HUES48 (cell line): ENCODE data around the gene MYO1B.

Source experiments
- H3K27ac ChIP-seq: one replicate; pipeline ENCODE4 v1.7.0; 2013; ENCODE audit warnings: low read depth, low read length, inconsistent platforms
- H3K27me3 ChIP-seq: 2 replicates; pipeline ENCODE4 v1.6.1; 2013; ENCODE audit warnings: mild to moderate bottlenecking, low read length; ENCODE audit not compliant: control insufficient read depth, insufficient read depth
- H3K36me3 ChIP-seq: 2 replicates; pipeline ENCODE4 v1.6.1; 2013; ENCODE audit warnings: low read length; ENCODE audit not compliant: control insufficient read depth, insufficient read depth
- H3K4me1 ChIP-seq: 2 replicates; pipeline ENCODE4 v1.6.1; 2013; ENCODE audit warnings: mild to moderate bottlenecking, low read length; ENCODE audit not compliant: control insufficient read depth, insufficient read depth
- H3K4me3 ChIP-seq: 2 replicates; pipeline ENCODE4 v1.5.1; 2013; ENCODE audit warnings: mild to moderate bottlenecking, low read depth, low read length
- H3K9ac ChIP-seq: 2 replicates; pipeline ENCODE4 v1.6.1; 2013; ENCODE audit warnings: mild to moderate bottlenecking, low read depth, low read length, moderate library complexity
- H3K9me3 ChIP-seq: 2 replicates; pipeline ENCODE4 v1.6.1; 2013; ENCODE audit warnings: low read length; ENCODE audit not compliant: control insufficient read depth, insufficient read depth

Gene MYO1B

GRCh38 chr2:191245046-191245868, at the start of gene MYO1B:
Gene MYO1B (plus strand): TSS chr2:191245404. CDS start chr2:191276896, 31,492 bp downstream.
- H3K9me3 ChIP-seq, result no peaks in the 10 kb centered on the region
- H3K27me3 ChIP-seq, result peaks cover 12% of the 10 kb centered on the region
- H3K4me1 ChIP-seq, result peaks cover 34% of the 10 kb centered on the region
- H3K27ac ChIP-seq, result peak within 1 kb of the TSS; percentile 96
- H3K4me3 ChIP-seq, result peak within 1 kb of the TSS; percentile 94
- peak within 1 kb of the TSS; percentile 95 for H3K9ac ChIP-seq
- H3K36me3 ChIP-seq, result no peaks in the 10 kb centered on the region

DNA sequence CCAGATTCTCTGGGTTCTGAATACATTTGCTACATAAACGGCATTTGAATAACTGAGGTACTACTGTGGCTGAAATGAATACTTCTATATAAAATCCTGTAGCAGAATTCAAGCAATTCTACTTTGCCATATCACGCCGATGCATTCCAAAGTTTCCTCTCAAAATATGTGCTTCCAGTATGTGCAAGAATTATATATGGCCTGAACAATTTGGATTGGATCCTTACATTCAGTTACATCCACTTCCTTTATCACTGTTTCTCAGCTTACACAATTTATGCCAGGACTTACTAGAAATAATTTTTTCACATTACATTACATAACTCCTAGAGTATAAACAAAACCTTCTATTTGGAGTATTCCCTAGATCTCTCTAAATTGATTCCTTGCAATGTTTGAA, 48.1 kb upstream of the MYO1B start:
- Histone ChIP-seq H3K9ac (no peak overlapping the region), H3K9me3 (no peaks in the 10 kb centered on the region)

GRCh38 chr2:191198271-191198670, 46.9 kb upstream of the MYO1B start:
- H3K27ac ChIP-seq, result no peak overlapping the region
- H3K36me3 ChIP-seq, result no peaks in the 10 kb centered on the region
- H3K4me1 ChIP-seq, result no peaks in the 10 kb centered on the region
- H3K9me3 ChIP-seq, result no peaks in the 10 kb centered on the region
- H3K27me3 ChIP-seq, result no peaks in the 10 kb centered on the region
- no peak overlapping the region for H3K4me3 ChIP-seq
- no peak overlapping the region for H3K9ac ChIP-seq

More for the DNA sequence above, 48.1 kb upstream of the MYO1B start:
- Histone ChIP-seq H3K27ac (no peak overlapping the region), H3K4me1 (no peaks in the 10 kb centered on the region), H3K4me3 (no peak overlapping the region), H3K36me3 (no peaks in the 10 kb centered on the region), H3K27me3 (no peaks in the 10 kb centered on the region)

DNA sequence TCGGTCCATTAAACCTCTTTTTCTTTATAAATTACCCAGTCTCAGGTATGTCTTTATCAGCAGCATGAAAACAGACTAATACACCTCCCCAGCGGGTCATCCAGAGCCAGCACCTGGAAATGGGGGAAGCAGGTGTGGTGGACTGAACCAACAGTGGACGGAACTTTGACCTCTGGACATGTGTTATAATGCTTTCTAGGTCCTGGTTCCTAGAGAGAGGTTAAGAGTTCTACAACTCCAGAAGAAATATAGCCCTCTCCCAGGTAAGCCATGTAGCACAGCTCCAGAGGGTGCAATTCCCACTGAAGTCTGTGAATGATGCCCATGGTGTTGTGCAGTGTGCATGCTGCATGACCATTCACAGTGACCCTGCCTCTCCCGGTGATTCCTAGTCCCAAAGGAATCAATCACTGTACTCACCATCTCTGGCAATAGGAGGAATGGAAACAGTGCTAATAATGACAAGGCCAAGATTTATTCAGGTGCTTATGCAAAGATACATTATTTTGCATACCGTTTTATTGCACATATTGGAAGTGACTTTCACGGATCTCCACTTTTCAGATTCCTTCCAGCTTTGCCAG, 45.2 kb upstream of the MYO1B start:
- no peaks in the 10 kb centered on the region for H3K27me3 ChIP-seq
- no peaks in the 10 kb centered on the region for H3K4me1 ChIP-seq
- no peak overlapping the region for H3K9ac ChIP-seq
- no peak overlapping the region for H3K27ac ChIP-seq
- H3K9me3 ChIP-seq, result no peaks in the 10 kb centered on the region
- H3K36me3 ChIP-seq, result no peaks in the 10 kb centered on the region
- H3K4me3 ChIP-seq, result no peak overlapping the region

DNA sequence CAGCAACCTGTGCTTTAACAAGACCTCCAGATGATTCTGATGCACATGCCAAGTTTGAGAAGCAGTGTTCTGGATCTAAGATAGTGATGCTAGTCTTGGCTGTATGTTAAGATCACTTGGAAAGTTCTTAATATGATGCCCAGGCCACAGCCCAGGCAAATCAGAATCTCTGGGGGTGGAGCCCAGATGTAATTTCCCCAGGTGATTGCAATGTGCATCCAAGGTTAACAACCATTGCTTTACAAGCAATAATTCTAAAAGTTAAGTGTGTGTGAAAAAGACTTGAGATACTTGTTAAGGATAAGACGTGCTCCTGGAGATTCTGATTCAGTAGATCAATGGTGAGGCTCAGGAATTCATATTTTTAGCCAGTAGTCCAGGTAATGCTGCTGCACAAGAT, 44.3 kb upstream of the MYO1B start:
- H3K4me3 ChIP-seq, result no peak overlapping the region
- H3K9ac ChIP-seq, result no peak overlapping the region
- H3K36me3 ChIP-seq, result no peaks in the 10 kb centered on the region
- H3K27ac ChIP-seq, result no peak overlapping the region
- no peaks in the 10 kb centered on the region for H3K9me3 ChIP-seq
- no peaks in the 10 kb centered on the region for H3K27me3 ChIP-seq
- H3K4me1 ChIP-seq, result no peaks in the 10 kb centered on the region

DNA sequence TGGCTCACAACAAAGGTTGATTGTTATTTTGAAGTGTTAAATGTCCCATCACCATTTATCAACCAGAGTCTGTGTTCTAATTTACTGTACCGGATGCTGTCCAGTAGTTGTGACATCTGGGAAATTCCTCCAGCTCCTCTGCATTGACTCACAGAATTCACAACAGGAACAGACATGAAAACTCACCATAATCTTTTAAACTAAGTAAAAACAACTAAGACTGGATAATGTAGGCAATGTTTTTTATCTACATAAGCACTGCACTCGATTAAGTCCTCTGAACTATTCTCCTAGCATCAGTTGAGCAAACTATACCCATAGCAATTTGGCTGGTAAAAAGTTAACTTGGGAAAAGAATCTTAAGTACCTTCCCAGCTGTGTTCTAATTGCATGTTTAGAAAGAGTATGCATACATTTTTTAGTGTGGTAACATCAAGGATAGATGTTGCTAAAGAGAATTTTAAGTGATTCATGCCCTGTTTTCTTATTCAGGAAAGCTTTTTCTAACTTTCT, 42.9 kb upstream of the MYO1B start:
- no peak overlapping the region for H3K27ac ChIP-seq
- H3K27me3 ChIP-seq, result no peaks in the 10 kb centered on the region
- H3K9me3 ChIP-seq, result no peaks in the 10 kb centered on the region
- no peak overlapping the region for H3K4me3 ChIP-seq
- H3K4me1 ChIP-seq, result no peaks in the 10 kb centered on the region
- no peaks in the 10 kb centered on the region for H3K36me3 ChIP-seq
- no peak overlapping the region for H3K9ac ChIP-seq

GRCh38 chr2:191202881-191203397, 42.3 kb upstream of the MYO1B start:
- no peaks in the 10 kb centered on the region for H3K4me1 ChIP-seq
- H3K36me3 ChIP-seq, result no peaks in the 10 kb centered on the region
- H3K27ac ChIP-seq, result no peak overlapping the region
- no peak overlapping the region for H3K9ac ChIP-seq
- no peaks in the 10 kb centered on the region for H3K27me3 ChIP-seq
- H3K4me3 ChIP-seq, result no peak overlapping the region
- H3K9me3 ChIP-seq, result no peaks in the 10 kb centered on the region

DNA sequence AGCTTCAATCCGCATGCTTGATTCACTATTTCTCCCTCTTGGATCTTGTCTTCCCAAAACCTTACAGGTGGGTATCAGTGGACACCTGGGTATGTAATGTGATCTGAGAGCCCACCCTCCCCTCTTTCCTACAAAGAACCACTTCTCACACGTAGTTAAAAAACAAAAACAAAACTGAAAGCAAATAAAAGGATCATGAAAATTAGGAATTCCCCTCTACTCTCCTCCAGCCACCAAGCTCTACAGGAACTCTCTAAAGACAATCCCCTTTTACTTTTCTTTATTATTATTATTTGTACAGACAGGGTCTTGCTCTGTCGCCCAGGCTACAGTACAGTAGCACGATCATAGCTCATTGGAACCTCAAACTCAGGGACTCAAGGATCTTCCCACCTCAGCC, 40.8 kb upstream of the MYO1B start:
- no peaks in the 10 kb centered on the region for H3K4me1 ChIP-seq
- no peaks in the 10 kb centered on the region for H3K27me3 ChIP-seq
- H3K27ac ChIP-seq, result no peak overlapping the region
- no peak overlapping the region for H3K4me3 ChIP-seq
- no peak overlapping the region for H3K9ac ChIP-seq
- no peaks in the 10 kb centered on the region for H3K9me3 ChIP-seq
- no peaks in the 10 kb centered on the region for H3K36me3 ChIP-seq

GRCh38 chr2:191206613-191207471, 38.4 kb upstream of the MYO1B start:
- no peak overlapping the region for H3K4me3 ChIP-seq
- no peaks in the 10 kb centered on the region for H3K4me1 ChIP-seq
- H3K36me3 ChIP-seq, result no peaks in the 10 kb centered on the region
- no peak overlapping the region for H3K27ac ChIP-seq
- no peak overlapping the region for H3K9ac ChIP-seq
- peaks cover under 1% of the 10 kb centered on the region; the same call in 1 of the 2 replicates for H3K9me3 ChIP-seq
- no peaks in the 10 kb centered on the region for H3K27me3 ChIP-seq

DNA sequence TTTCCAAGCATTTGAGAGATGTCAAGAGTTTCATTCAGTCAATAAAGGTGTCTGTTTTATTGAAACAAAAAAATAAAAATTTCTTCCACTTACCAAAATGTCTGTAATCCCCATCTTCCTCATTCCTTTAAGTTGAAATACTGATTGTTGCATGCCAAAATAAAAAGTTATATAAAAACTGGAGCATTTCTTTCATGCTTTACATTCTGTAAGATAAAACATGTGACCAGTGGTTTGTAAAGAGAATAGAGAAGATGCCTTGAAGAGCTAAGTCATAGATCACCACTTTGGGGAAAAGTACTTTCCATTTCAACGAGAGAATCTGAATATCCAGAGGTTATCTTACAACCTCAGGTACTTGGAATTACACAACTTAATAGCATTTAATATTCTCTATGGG, 35.9 kb upstream of the MYO1B start:
- Histone ChIP-seq H3K4me3 (no peak overlapping the region), H3K27ac (no peak overlapping the region), H3K9me3 (peaks cover 3% of the 10 kb centered on the region; the same call in 1 of the 2 replicates), H3K27me3 (no peaks in the 10 kb centered on the region), H3K4me1 (no peaks in the 10 kb centered on the region), H3K36me3 (no peaks in the 10 kb centered on the region), H3K9ac (no peak overlapping the region)
